Fibroblast of peridontal ligament (primary cell): ENCODE measurements around the gene AARS2.

ENCODE experiments used
- DNase-seq: peaks from one replicate; pipeline ENCODE4 v3.0.0-alpha.2; 2010; ENCODE audit errors: extremely low read depth

Gene AARS2

DNA sequence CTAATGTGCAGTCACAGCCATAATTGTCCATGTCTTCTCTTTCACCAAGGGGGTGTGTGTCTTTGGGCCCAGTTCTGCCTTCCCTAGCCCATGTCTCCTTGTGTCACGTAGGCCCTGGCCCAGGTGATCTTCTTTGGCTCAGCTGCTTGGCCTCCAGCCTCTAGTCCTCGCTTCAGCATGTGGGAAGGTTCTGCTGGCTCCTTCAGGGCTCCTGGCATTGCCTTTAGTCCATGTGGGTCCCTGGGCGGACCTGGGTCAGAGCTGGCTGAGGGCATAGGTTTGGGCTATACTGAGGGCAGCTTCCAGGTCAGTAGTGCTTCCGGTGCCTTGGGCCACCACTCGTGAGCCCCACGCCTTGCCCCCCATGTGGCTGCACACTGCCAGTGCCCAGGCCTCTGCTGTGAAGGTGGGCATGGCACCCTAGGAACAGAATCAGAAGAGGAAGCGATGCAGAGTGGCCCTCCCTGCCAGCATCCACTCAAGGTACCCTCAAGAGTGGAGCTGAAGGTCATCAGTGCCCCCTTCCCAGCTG is 12.8 kb downstream of the AARS2 start:
- no peak for DNase-seq

DNA sequence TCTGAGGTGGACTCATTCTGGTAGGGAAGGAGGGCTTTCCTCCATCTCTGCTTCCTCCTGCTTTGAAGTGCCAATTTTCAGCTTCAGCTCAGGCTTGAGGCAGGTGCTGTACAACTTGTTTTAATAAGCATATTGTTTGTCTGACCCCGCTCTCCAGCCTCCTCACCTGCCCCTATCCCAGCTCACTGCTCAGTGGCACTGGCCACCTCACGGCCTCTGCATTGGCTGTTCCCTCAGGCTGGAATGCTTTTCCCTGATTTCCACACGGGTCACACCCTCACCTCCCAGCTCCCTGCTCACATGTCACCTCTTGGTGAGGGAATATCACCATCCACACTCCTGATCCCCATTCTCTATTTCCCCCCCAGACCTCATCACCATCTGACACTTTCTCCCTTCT is 14.3 kb downstream of the AARS2 start:
- no peak for DNase-seq

DNA sequence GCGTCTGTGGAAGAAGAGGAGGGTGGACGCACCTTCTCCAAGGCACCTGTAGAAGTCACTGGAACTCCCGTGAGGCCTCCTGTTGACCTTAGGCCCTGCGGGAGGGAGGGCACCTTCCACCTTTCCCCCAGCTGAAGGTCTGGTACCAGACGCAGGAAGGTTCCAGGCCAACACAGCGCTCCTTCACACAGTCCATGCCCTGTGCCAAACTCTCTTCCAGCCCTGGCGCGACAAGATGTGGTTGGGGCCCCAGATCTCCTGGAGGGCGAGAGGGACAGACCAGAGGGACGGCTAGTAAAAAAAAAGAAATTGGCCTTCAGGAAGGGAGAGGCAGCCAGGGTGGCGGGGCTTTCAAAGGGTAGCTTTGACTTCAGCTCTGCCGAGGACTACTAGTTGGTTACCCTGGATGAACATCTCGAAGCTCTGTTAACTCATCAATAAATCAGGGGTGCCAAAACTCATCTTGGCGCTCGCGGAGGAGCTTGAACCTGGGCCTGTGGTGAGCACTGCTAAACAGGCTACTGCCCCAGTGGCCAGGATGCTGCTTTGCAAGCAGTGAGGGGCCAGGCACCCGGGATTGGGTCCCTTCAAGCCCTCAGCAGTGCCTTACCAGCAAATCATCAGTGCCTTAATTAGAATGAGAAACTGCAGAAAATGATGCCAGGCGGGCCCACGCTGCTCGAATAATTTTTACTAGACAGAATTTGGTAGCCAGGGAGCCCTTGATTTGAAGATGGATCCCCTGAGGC is 14.9 kb downstream of the AARS2 start:
- DNase-seq = no peak

DNA sequence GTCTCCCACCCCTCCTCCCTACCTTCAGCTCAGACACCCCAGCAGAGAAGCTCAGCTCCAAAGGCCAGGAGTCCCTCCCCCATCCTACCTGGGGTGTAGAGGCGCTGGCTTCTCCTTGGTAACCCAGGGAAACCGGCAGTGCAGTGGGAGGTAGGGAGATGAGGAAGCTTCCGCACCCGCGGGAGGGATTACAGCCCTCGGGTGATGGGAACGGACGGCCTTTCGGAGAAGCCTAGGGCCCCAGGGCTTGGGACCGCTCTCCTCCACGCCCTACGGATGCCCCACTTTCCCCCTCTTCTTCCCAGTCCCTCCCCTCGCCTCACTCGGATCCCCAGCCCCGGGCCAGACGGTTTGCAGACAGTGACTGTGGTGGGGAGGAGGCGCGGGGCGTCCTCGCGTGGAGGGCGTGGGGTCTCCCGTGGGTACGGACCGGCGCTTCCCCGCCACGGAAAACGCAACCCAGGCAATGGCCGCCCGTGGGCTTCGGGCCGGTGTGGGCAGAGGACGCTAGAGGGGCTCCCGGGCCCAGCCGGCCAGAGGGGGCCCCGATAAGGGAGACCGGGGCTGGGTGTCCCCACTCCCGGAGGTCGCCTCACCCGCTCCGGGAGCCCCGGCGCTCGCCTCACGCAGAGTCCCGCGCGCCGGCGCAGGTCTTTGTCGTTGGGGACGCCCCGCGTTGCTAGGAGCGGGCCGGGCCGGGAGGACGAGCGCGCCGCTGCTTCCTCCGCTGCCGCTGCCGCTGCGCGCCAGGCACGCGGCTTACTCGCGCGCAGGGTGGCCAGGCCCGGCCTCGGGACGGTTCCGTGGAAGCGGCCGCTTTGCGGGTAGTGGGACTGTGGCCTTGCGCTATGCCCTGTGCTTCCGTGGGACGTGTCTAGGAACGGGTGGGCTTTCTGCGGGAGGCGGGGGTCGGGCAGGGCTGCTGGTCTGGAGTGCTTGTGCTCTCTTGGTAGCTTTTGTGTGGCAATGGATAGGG is 15.8 kb downstream of the AARS2 start:
- DNase-seq = peak; percentile 3

DNA sequence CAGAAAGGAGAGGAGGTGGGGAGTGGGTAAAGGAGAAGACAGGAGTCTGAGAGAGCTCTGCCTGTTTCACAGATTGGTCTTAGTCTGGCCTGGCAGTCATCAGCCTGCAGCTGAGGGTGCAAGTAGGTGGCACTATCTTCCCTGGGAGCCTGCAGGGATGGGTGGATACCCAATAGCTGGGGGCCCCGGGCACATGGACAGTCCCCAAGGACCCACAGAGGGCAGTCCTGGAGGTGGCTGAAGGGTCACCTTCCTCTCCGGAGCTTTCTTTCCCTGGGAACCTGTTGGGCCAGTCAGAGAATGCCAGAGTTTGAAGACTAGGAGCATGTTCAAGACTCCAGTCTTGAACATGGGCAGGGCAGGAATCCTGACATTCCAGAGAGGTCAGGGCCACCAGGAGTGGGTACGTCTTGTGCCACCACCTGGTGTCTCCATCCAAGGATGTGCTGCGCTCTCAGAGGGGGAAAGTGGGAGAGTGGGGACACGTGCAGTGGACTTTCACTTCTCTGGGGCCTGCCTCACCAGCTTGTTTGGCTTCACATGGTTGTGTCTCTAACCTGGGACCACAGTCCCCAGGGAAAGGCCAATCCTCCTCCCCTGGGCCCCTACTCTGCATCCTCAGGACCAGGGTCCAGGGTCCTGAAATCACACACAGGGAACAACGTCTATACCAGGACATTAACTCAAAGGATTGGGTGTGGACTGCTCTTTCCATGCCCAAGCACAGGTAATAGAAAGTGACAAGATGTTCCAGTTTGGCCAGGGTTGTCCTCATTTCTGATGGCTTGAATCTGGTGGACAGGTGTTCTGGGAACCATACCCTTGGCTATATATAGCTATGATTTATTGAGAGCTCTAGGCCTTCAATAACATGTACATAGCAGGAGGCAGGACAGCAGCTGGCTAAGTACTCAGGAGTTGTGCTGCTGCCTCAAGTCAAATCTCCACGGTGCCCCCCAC is 18.0 kb downstream of the AARS2 start:
- DNase-seq = no peak

DNA sequence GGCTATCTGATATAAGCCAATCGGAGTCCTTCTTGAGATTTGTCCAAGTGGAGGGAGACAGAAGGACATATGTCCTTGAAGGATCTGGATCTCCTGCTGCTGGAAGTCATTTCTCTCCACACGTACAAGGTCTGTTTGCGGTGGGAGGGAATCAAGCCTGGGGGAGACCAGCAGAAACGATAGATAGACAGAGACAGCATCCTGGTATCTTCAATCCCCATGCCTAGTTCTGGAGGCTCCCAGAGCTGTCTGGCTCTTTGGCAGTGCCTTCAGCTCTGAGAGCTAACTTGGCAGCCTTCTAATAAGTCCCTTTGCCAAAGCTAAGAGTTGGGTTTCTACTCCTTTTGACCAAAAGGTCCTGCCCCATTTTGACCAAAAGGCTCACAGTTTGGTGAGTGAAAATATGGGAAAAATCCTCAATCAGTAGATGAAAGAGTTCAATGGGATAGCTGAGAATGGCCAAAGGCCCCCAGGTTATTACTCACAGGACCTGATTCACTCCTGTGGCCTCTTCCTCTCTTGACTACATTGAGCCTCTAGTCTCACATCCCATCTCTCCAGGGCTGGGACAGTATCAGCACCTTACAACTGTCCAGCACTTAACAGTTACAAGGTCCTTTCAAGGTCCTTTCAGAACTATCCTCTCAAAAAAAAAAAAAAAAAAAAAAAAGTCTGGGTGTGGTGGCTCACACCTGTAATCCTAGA is 20.3 kb downstream of the AARS2 start:
- no peak for DNase-seq

DNA sequence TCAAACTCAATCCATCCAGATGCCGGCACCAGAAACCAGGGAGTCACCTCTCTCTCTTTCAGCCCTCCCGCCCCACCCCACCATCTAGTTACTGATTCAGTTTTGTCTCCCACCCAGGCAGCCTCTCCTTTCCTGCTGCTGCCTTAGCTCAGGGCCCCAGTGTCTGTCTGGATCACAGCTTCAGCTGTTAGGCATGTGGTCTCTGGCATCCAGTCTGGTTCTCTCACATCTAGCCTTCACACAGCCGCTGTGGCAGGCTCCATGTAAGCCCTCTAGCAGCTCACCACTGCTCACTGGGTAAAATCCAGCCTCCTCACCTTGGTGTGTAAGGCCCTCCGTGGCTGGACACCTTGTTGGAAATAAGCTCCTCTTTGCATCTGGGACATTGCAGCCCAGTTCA is 21.3 kb downstream of the AARS2 start:
- DNase-seq = no peak

DNA sequence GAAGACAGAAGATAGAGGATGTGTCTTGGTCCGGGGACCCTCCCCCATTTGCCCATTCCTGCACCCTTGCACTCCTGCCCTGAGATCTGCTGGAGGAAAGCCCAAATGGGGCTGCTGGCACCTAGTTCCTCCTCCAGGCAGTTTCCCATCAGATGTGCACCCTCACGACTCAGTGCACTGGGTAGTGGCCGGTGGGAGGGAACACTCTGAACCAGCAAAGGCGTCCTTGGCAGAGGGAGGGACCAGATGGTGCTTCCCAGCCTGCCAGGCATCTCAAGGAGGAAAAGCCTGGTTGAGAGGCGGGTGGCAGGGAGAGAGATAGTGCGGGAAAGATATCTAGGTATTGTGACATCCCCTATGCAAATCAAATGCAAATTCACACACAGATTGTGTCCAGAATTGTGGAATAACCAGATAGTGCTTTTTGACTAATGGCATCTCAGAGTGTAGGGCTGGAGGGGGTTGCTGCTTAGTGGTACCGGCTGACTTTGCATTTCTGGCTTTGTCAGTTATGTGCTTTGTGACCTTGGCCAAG is 23.4 kb downstream of the AARS2 start:
- DNase-seq = no peak

DNA sequence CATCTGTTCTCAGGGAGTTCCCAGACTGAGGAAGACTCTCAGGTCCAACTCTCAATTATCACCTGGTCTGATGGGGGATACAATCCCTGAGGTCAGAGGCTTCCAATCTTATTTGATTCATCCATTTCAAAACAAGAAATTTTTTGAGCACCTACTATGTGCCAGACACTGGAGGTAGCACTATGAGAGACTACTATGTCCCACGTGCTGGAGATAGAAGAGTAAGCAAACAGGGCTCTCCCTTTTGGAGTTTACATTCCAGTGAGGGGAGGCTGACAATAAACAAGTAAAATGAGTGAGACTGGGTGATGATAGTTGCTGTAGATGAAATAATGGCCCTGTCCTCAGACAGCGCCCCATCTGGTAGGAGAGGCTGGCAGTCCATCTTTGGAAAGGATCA is 26.4 kb downstream of the AARS2 start:
- no peak for DNase-seq

DNA sequence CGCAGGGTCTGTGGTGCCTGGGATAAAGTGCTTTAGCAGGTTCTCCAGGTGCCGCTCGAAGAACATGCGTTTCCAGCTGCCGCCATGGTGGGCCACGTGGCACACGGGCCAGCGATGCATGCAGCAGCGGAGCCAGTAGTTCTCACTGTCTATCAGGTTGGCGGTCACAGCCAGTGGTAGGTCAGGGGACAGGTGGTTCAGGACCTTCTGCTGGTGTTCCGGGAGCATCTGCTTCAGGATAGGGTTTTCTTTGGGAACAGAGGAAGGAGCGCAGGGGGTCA is 26.9 kb downstream of the AARS2 start:
- DNase-seq = no peak

DNA sequence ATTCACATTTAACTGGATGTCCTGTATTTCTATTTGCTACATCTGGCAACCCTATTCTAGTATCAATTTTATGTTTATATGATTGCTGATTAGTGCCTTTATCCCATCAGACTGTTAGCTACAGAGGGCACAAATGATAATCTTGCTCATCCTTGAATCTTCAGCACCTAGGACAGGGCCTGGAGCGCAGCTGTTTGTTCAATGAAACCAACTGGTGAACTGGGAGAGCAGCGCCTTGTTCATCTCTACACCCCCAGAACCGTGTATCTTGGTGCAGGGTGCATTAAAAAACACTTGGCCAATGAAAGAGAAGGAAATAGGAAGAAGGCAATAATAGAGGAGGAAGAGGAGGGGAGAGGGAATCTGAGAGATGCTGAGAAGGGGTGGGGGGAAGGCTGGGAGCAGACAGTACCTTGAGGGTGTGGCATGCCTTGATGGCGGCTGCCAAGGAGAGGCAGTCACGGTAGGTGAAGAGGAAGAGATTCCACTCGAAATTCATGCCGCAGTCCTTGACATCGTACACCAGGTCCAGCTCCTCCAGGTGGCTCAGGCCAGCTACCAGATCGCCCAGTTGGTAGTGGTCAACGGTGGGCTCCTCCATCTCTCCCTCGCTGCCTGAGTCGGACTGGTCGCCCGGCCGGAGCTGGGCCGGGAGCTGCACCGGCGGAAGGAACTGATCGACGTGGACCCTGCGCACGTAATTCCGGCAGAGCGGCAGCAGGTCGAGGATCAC is 27.4 kb downstream of the AARS2 start:
- peak; percentile 24 for DNase-seq

DNA sequence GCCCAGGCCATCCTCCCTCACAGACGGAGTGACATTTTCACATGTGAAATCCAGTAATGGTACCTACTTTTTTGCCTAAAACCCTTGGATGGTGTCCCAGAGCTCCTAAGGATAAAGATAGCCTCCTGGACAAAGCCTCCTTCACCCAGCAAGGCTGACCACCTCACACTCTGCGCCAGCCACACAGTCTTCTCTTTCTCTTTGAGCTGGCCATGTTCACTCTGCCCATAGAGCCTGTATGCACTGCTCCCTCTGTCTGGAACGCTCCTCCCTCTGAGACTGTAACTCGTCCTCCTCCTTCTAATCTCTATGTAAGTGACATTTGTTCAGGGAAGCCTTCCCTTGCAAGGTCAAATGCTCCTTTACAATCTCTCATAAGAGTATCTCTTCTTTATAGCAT is 28.3 kb downstream of the AARS2 start:
- no peak for DNase-seq

DNA sequence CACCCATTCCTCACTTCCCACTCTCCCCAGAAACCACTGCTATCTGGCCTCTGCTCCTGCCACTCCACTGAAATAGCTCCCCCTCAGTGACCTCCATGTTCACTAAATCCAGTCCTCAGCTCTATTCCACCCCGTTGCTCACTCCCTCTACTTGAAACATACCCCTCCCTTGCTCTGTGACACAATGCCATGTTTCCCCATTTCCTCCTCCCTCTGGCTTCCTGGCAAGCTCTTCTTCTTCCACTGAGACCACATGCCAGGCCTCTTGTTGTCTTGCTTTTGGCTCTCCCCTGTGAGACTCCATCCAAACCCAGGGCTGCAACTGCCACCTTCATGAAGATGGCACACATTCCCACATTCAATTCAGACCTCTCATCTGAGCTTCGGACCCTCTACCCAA is 29.0 kb downstream of the AARS2 start:
- DNase-seq = no peak

DNA sequence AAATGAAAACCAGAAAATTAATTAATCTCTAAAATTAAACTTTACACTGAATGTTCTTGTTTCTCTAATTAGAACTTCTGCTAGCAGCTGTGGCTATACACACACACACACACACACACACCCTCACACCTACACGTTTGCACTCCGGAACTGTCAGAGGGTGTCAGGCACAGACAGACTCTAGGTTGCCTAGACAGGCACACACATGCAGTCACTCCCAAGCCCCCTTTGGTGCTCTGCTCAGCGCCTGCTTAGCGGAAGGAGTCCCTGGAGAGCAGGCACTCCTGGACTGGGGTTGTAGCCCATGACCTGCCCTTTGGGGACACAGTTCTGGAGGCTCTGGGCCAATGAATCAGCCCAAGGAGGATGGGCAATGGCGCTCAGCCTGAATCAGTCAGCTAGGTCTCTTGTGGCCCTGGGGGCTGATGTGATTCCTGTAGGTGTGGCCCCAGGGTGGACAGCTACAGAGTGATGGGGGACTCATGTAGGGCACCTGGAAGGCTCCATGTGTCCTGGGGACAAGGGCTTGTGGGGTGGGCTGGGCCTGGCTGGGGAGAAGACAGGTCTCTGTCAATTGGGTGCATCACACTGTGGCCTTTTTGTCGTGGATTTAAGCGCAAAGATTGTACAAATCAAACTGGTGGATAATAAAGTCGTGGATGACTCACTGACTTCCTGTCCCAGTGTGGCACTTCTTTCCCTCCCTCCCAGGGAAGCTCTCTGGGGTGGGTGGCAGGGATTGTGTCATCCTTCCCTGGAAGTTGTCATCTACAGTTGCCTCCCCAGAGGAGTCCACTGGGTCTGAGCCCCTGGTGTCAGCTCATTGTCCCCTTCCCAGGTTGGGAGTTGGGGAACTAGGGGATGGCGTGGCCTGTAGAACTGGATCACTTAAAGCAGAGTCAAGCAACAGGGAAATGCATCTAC is 34.1 kb downstream of the AARS2 start:
- DNase-seq = no peak

DNA sequence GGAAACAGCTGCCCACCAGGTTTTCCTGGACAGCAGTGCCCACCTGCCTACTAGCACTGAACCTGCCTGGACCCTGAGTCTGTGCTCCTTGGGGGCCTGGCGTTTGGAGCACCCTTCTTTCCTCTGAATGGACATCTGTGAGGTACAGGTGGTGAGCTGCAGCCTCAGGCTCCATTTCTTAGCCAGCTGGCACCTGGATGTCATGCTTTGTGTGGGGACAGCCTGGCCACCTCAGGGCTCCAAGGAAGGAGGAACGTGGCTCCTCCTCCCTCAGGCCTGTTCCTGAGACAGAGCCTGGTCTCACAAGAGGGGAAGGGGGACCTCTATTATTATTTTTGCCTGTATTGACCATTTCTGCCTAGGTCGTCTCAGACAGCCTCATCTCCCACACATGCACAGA is 34.8 kb downstream of the AARS2 start:
- no peak for DNase-seq

DNA sequence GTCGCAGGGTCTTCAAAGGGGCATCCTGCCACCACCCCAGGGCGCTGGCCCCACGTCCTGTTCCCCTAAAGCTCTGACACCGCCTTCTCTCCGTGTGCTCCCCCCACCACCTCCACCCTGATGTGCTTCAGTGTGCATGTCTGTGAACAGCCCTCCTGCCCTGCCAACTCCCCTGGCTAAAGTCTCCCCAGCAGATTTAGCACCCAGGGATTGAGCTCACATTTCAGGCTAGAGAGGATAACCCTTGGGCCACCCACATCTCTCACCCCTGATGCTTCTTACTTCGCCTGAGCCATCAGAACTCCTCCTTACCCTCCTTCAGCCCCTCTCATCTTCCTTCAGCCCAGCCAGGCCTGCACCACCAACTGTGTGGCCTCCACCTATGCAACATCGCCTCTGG is 35.4 kb downstream of the AARS2 start:
- no peak for DNase-seq

DNA sequence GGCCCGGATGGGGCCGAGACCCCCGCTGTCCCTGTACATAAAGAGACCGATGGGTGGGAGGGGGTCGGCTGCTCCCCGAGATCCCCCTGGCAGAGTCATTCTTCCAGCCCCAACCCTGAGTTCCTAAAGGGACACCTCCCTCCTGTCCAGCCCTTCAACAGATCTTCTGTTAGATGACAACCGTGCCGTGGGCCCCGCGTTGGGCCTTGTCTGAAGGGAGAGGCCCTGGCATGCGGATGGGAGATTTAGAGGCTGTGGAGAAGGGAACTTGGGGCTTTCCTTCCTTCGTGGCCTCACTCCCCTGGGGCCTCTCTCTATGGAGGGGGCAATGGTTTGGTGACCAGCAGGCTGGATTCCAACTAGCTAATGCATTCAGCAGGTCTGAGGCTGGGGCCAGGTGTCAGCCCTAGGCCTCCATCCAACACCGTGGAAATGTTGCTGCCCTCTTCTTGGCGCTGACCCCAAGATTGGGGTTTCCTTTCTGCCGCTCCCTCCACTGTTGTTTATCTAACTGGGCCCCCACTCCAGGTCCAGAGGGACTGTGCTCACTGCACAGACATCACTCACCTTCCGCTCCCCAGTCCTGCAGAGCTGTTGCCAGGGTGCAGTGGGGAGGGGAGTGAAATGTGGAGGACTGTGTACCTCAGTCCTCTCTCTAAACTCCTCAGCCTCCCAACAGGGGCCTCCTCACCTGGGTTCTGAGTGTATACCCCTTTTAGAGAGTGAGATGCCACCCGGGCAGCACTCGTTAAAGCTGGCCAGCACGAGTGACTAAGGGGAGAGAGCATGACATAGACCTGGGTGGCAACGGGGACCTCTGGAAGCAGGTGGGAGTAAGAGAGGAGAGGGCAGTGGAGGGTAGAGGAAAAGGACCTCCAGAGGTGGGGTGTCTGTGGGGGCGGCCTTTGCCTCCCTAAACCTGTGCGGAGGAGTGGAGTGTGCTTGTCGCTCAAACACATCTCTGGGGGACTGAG is 36.2 kb downstream of the AARS2 start:
- no peak for DNase-seq
